Measurements from ENCODE around the gene MED26. TPM values are rescaled to one million over a fixed set of nuclear protein-coding genes. Genes with fewer than 3 reads are reported as not detected.
"Not testable (repeated sequence)": the region's sequence is repeated elsewhere in the genome, so short reads cannot be mapped to it uniquely, and the experiment has no call there.

Gene MED26, protein sequence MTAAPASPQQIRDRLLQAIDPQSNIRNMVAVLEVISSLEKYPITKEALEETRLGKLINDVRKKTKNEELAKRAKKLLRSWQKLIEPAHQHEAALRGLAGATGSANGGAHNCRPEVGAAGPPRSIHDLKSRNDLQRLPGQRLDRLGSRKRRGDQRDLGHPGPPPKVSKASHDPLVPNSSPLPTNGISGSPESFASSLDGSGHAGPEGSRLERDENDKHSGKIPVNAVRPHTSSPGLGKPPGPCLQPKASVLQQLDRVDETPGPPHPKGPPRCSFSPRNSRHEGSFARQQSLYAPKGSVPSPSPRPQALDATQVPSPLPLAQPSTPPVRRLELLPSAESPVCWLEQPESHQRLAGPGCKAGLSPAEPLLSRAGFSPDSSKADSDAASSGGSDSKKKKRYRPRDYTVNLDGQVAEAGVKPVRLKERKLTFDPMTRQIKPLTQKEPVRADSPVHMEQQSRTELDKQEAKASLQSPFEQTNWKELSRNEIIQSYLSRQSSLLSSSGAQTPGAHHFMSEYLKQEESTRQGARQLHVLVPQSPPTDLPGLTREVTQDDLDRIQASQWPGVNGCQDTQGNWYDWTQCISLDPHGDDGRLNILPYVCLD
- 2.4 and 4.9 TPM in 2 replicates for total RNA-seq

GRCh38 chr19:16628183-16628983, at the start of gene MED26:
MED26 (minus strand) TSS chr19:16628204; CDS start chr19:16627943, 261 bp downstream.
- peak; percentile 82 to 94 for DNase-seq (ENCODE audit: low read depth in 2 of 2)

DNA sequence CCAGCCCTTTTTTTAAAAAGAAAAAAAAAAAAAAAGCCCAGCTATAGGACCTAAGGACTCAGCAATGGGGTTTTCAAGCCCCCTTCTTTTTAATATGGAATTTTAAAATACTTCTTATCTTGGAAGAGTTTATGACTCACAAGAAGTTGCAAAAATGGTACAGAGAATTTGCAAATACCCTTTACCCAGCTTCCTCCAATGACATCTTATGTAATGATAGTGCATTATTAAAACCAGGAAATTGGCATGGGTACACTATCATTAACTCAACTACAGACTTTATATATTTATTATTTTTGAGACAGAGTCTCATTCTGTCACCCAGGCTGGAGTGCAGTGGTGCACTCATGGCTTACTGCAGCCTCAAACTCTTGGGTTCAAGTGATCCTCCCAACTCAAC, 49.1 kb upstream of the MED26 start:
- DNase-seq (ENCODE audit: low read depth in 2 of 2): no peak

- DNase-seq (ENCODE audit: low read depth in 2 of 2): no peak
These were observed 48.2 kb upstream of the MED26 start for GRCh38 chr19:16676101-16676798.

DNA sequence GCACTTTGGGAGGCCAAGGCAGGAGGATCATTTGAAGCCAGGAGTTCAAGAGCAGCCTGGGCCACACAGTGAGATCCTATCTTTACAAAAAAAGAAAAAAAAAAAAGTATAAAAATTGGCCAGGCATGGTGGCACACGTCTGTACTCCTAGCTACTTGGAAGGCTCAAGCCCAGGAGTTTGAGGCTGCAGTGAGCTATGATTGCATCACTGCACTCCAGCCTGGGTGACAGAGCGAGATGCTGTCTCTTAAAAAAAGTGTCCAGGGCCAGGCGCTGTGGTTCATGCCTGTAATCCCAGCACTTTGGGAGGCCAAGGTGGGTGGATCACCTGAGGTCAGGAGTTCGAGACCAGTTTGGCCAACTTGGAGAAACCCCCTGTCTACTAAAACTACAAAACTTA, 45.8 kb upstream of the MED26 start:
- not testable (repeated sequence) for DNase-seq (ENCODE audit: low read depth in 2 of 2)

DNA sequence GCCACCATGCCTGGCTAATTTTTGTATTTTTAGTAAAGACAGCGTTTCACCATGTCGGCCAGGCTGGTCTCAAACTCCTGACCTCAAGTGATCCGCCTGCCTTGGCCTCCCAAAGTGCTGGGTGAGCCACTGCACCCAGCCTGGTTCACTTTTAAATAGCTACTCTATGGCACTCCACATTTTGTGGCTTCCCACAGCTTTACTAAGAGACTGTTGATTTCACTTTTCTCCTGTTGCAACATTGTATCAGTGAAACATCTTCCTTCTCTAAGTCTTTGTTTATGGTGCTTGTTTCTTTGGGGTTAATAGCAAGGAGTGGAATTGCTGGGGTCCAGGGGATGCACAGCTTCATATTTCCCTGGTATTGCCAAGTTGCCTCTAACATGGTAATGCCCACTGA, 45.2 kb upstream of the MED26 start:
- DNase-seq (ENCODE audit: low read depth in 2 of 2): no peak

DNA sequence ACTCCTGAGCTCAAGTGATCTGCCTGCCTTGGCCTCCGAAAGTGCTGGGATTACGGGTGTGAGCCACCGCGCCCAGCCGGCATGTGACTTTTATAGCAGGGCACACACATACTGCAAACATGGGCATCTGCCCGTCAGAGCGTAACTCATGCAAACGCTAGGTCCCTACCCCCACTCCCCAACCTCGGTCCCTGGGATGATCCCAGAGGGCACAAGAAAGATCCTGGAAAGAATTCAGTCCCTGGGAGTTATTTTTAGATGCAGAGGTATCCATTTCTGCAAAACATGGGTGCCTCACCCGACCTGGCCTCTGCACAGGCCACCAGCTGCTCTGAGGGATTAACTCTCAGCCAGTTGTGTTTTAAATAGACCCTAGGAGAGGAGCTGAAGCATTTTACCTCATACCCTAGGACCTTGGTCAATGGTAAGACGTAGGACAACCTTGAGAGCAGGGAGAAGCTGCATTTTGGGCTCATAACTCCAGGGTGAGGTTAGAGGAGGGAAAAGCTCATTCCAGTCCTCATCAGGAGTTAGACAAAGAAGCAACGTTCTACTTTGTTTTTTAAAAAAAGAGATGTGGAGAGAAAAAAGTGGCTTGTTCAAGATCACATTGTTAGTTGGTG, 43.8 kb upstream of the MED26 start:
- no peak for DNase-seq (ENCODE audit: low read depth in 2 of 2)

DNA sequence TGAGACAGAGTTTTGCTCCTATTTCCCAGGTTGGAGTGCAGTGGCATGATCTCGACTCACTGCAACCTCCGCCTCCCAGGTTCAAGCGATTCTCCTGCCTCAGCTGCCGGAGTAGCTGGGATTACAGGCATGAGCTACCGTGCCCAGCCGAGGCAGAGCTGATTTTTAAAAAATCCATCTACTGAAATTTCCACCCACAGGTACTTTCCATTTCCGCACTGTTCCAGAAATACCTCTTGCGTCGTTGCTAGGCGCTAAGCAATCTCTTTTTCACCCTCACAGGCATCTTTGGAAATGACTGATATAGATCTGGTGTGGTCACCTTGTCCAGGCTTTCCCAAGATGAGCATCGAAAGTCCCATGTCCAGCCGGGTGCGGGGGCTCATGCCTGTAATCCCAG, 42.3 kb upstream of the MED26 start:
- no peak for DNase-seq (ENCODE audit: low read depth in 2 of 2)

DNA sequence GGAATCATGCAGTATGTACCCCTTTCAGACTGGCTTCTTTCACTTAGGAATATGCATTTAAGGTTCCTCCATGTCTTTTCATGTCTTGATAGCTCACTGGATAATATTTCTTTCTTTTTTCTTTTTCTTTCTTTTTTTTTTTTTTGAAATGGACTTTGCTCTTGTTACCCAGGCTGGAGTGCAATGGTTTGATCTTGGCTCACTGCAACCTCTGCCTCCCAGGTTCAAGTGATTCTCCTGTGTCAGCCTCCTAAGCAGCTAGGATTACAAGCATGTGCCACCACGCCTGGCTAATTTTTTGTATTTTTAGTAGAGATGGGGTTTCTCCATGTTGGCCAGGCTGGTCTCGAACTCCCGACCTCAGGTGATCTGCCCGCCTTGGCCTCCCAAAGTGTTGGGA, 40.7 kb upstream of the MED26 start:
- DNase-seq (ENCODE audit: low read depth in 2 of 2): not testable (repeated sequence)

GRCh38 chr19:16668176-16668575, 40.2 kb upstream of the MED26 start:
- no peak for DNase-seq (ENCODE audit: low read depth in 2 of 2)

- no peak for DNase-seq (ENCODE audit: low read depth in 2 of 2)
These were observed 33.6 kb upstream of the MED26 start for GRCh38 chr19:16661480-16662034.

- peak in 1 of 2 donors; percentile 19 for DNase-seq (ENCODE audit: low read depth in 2 of 2)
These were observed 32.9 kb upstream of the MED26 start, which contains the start of gene TMEM38A for GRCh38 chr19:16660763-16661479. TMEM38A (plus strand) TSS chr19:16661139; CDS start chr19:16661218, 79 bp downstream.

DNA sequence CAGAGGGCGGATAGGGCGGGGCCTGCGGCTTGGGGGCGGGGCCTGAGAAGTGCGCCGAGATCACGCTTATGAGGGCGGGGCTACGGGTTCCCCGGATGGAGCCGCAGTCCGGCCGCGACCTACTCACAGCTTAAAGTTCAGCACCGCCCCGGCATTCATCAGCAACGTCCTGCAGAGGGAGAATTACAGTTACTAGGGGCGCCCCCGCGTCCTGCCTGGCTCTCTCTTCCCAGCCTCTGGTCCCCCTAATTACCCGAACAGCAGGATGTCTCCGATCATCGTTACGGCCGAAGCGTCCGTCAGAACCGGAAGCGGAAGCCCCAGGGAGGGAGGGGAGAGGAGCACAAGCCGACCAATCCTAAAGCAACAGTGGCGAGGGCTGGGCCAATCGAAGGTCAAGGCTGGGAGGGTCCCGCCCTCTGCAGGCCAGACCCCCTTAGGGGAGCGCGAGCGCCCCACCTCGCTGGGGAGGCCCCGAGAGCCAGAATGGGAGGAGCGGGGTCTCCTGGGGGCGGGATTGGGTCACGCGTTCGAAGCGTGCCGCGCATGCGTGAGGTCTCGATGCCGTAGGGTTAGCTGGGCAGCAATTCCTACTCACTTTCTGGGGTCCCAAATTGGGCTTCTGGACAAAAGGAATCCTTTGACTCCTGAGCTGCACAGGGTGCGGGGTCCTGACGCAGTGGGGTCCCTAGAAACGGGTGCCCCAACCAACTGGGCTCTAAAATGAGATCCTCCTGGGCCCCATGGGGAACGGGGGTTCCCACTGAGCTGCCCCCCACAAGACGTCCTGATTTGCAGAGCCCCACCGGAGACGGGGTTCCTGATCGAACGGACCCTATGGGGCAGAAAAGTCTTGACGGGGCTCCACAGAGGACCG, 32.1 kb upstream of the MED26 start, which contains the start of gene SMIM7:
SMIM7 (minus strand) TSS at position 313 of the 877 bp plus-strand sequence; CDS start at position 279, 34 bp downstream.
- DNase-seq (ENCODE audit: low read depth in 2 of 2): peak; percentile 97 to 99

- no peak for DNase-seq (ENCODE audit: low read depth in 2 of 2)
These were observed 31.4 kb upstream of the MED26 start for GRCh38 chr19:16659464-16659831.

- no peak for DNase-seq (ENCODE audit: low read depth in 2 of 2)
These were observed 29.4 kb upstream of the MED26 start for GRCh38 chr19:16657384-16657783.

DNA sequence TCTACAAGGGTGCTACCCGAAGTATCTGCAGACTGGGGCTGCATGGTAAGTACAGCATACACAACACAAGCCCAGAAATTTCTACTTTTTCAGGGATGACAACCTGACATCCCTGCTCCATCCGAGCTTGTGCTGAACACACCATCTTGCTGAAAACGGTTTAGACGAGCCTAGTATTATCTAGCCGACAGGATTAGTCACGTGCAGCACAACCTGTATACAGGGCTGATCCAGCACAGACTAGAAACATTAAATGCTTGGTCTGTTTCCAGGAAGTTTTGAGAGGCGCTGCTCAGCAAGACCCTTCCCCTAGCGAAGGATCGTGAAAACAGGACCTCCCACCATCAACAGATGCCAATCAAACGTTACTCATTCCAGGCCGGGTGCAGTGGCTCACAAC, 27.7 kb upstream of the MED26 start:
- DNase-seq (ENCODE audit: low read depth in 2 of 2): no peak

DNA sequence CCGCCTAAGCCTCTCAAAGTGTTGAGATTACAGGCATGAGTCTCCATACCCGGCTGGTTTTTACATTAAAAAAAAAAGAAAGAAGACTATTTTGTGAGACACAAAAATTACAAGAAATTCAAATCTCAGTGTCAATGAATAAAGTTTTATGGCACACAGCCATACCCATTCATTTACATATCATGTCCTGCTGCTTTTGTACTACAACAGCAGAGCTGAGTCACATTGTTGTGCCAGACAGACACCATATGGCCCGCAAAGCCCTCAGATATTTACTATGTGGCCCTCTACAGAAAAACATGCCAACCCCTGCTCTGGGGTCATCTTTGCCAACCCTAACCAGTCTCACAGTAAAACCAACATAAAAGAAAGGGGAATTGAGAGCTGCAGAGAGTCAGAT, 26.6 kb upstream of the MED26 start:
- DNase-seq (ENCODE audit: low read depth in 2 of 2): peak in 1 of 2 donors; percentile 5

- peak in 1 of 2 donors; percentile 25 for DNase-seq (ENCODE audit: low read depth in 2 of 2)
These were observed 26.1 kb upstream of the MED26 start for GRCh38 chr19:16654140-16654539.

DNA sequence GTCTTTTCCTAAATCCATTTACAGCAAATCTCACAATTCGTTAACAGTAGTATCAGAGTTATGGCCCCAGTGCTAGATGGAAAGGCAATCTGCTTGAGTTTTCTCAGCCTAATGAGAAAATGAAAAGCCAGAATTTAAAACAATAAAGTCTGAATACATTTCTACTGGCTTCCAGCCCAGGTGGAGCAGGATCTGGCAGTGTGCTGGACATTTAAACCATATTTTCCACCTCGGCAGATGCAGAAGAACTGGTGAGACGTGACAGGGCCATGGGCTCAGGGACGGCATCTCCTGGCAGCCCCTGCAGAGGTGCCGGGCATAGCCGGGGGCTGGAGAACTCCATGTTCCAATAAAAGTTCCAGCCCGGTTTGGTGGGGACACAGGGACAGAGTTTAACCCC, 24.9 kb upstream of the MED26 start:
- DNase-seq (ENCODE audit: low read depth in 2 of 2): no peak
